T-helper 1 cell treated with Interleukin-12 subunit alpha and Interleukin-12 subunit beta and Interleukin-4 antibody, amounts not matched to agents 30 μg/mL and 1 μg/mL, for 36 hours (primary cell): ENCODE data around the gene SLC8A1.

Source experiments
- H3K27ac Mint-ChIP-seq: one replicate; pipeline ENCODE4 v1.8.0; 2021; ENCODE audit warnings: mild to moderate bottlenecking, mixed read lengths
- H3K27me3 Mint-ChIP-seq: one replicate; pipeline ENCODE4 v1.8.0; 2021; ENCODE audit warnings: low read depth, mixed read lengths
- H3K36me3 Mint-ChIP-seq: one replicate; pipeline ENCODE4 v1.8.0; 2021; ENCODE audit warnings: low read depth, mixed read lengths
- H3K4me1 Mint-ChIP-seq: one replicate; pipeline ENCODE4 v1.8.0; 2021; ENCODE audit warnings: low read depth, mixed read lengths
- H3K4me3 Mint-ChIP-seq: one replicate; pipeline ENCODE4 v1.8.0; 2021; ENCODE audit warnings: mild to moderate bottlenecking, moderate library complexity, mixed read lengths
- H3K9me3 Mint-ChIP-seq: one replicate; pipeline ENCODE4 v1.8.0; 2021; ENCODE audit warnings: mixed read lengths

Gene SLC8A1

DNA sequence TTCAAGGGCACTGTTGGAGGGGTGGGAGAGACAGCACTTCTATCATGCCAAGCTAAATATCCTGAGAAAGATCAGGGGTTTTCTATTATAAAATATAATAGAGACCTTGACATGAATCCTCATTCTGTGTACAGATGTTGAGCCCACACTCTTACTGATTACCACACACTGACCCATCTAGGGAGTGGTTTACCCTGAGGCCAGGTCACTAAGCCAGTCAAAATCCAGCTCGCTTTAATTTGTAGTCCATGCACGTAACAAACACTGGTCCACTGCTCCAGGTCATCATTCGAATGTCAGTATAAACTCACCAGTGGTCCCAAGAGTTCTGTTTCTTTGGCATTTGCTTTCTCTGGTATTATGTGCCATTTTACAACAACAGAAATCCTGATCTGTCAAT is 96.4 kb downstream of the SLC8A1 start:
- H3K9me3 Mint-ChIP-seq = no peaks in the 10 kb centered on the region
- no peaks in the 10 kb centered on the region for H3K4me1 Mint-ChIP-seq
- H3K4me3 Mint-ChIP-seq = no peak overlapping the region
- no peak overlapping the region for H3K27ac Mint-ChIP-seq
- H3K27me3 Mint-ChIP-seq = no peaks in the 10 kb centered on the region
- no peaks in the 10 kb centered on the region for H3K36me3 Mint-ChIP-seq

DNA sequence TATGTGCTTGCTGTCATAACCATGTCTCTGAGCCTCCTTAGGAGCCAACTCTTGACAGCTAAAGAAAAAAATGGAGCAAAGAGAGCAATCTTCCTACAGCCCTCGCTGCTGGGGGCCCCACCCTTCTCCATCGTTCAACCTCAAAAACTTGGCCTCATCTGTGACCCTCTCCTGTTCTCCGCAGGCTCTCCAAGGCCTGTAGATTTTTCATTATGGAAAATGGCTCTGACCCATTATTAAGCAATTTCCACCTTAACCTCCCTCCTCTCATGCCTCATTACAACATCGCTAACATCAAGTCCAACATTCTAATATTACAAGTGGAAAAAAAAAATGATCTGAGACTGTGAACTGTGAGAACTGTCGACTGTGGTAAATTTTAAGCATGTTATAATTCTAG is 98.7 kb downstream of the SLC8A1 start:
- Mint-ChIP-seq H3K36me3 (no peaks in the 10 kb centered on the region), H3K27ac (no peak overlapping the region), H3K27me3 (no peaks in the 10 kb centered on the region), H3K4me1 (no peaks in the 10 kb centered on the region), H3K4me3 (no peak overlapping the region), H3K9me3 (no peaks in the 10 kb centered on the region)

DNA sequence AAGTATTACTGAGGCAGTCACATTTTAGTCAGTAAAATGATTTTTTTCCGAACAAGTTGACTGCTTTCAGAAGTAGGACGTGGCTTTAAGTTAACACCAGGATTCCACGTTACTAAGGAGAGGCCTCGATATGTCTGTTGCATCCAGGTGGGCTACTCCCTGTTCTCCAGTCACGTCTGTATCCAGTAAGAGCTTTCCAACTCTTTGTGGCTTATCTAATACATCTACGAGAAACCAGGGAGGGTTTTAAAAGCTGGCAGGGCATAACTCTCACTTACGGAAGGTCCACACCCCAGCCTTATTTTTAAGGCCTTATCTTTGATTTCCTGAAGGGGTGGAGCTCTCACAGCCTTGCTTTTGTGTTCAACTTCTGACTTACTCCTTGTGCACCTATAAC is 99.2 kb downstream of the SLC8A1 start:
- Mint-ChIP-seq H3K4me3 (no peak overlapping the region), H3K4me1 (no peaks in the 10 kb centered on the region), H3K27ac (no peak overlapping the region), H3K27me3 (no peaks in the 10 kb centered on the region), H3K9me3 (no peaks in the 10 kb centered on the region), H3K36me3 (no peaks in the 10 kb centered on the region)

DNA sequence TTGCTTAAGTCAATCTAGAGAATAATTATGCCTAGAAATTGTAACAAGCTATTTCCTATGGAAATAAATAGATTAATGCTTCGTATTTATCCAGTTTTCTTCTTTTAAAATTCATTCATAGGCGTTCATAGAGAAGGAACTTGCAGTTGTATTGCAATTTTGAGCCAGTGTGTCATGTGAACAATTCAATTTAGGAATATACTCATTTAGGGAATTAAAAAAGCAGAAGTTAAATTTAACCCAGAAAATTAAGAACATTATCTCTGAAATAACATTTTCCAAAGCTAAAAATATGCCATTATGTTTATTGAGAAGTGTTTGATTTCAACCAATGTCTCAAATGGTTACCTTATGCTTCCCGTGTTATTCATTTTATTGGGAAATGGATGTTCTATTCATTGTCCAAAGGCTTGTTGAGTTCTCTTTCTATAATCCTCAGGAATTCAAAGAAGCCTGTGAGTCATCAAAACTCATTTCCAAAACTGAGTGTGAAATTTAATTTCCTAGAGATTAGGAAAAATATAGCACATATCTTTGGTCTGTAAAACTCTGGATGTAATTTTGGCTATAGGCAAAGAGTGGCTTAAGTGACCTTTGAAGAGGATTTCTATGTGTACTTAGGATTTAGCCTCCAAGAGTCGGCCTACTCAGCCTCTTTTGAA is 99.7 kb downstream of the SLC8A1 start:
- no peaks in the 10 kb centered on the region for H3K36me3 Mint-ChIP-seq
- no peak overlapping the region for H3K4me3 Mint-ChIP-seq
- H3K27ac Mint-ChIP-seq = no peak overlapping the region
- H3K4me1 Mint-ChIP-seq = no peaks in the 10 kb centered on the region
- H3K27me3 Mint-ChIP-seq = no peaks in the 10 kb centered on the region
- H3K9me3 Mint-ChIP-seq = no peaks in the 10 kb centered on the region

DNA sequence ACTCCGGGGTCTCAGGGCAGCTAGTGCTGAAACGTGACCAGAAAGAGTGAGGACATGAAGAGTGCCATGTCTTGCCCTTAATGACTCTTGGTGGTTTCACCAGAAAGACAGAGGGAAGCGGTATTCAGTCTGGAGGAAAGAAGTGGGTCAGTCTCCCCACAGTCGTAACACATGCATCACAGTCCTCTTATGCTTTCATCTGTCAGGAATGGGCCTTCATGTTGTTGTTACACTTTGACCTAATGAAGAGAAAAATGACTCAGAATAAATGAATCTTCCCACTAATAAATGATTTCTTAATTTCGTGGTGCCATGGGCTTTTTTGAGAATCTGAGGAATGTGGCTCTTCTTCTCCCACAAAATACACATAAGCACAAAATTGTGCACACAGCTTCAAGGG is 103.2 kb downstream of the SLC8A1 start:
- Mint-ChIP-seq H3K27me3 (no peaks in the 10 kb centered on the region), H3K4me1 (no peaks in the 10 kb centered on the region), H3K9me3 (no peaks in the 10 kb centered on the region), H3K27ac (no peak overlapping the region), H3K36me3 (no peaks in the 10 kb centered on the region), H3K4me3 (no peak overlapping the region)

DNA sequence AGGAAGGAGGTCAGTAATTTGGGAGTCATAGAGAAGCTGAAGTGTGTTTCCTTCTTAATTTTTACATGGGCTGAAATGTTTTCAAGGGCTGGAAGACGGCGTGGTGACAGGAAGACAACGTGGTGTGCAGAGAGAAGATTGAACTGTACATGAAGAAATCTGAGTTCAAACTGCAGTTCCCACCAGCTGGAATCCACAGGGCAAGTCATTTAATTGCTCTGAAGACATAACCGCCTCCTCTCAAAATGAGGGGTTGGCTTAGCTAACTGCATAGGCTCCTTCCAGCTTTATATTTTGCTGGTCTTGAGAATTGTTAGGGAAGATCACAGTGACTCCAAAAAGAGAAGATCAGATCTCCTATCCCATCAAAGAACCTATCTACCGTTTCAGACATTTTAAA is 103.9 kb downstream of the SLC8A1 start:
- Mint-ChIP-seq H3K27me3 (no peaks in the 10 kb centered on the region), H3K27ac (no peak overlapping the region), H3K4me1 (no peaks in the 10 kb centered on the region), H3K36me3 (no peaks in the 10 kb centered on the region), H3K4me3 (no peak overlapping the region), H3K9me3 (no peaks in the 10 kb centered on the region)

DNA sequence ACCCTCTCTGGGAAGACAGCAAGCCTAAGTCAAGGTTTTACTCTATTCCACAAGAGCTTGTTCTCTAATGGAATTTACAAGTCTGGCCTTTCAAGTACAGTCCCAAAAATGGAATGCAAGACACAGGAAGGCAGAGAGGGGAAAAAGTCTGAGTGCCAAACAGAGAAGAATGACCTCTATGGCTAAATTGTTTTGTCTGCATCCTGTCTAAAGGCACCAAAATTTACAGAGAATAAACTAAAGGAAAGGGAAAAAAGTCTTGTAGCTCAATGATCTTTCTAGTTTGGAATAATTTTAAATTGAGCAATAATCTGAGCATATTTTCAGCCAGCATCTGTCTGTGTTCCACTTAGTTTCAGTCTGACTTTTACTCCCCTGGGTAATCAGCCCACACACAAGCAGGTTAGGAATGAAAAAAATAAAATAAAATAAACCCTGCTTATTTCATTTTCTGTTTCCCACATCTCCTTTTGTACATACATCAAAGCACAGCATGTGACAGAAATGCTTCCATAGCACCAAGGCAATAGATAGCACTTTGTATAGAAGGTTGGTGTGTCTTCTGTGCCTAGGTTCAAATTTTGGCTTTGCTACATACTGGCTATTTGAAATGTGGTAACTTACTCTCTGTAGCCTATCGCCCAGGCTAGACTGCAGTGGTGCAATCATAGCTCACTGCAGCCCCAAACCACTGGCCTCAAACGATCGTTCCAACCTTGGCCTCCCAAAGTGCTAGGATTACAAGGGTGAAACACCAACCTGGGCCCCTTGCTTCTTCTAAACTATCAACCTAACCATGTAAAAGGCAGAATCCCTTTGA is 105.1 kb downstream of the SLC8A1 start:
- Mint-ChIP-seq H3K4me3 (no peak overlapping the region), H3K27me3 (no peaks in the 10 kb centered on the region), H3K9me3 (no peaks in the 10 kb centered on the region), H3K36me3 (no peaks in the 10 kb centered on the region), H3K4me1 (no peaks in the 10 kb centered on the region), H3K27ac (no peak overlapping the region)

DNA sequence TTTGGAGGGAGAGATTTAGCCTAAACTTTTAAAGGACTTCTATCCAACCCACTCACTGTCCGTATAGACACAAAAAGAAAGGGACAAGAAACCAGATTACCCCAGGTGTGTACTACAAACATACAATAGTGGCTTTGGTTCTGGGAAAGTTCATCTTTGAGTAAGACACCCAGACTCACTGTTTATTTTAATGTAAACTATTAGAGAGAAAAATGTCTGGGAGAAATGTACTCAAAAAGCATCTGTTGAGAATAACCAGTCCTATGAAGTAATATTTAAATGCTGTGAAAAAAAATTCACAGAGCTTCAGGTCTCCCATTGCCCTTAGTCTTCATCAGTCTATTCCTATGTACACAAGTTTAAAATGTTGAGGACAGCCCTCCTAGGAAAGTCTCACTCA is 107.5 kb downstream of the SLC8A1 start:
- H3K4me3 Mint-ChIP-seq = no peak overlapping the region
- H3K36me3 Mint-ChIP-seq = no peaks in the 10 kb centered on the region
- no peaks in the 10 kb centered on the region for H3K27me3 Mint-ChIP-seq

DNA sequence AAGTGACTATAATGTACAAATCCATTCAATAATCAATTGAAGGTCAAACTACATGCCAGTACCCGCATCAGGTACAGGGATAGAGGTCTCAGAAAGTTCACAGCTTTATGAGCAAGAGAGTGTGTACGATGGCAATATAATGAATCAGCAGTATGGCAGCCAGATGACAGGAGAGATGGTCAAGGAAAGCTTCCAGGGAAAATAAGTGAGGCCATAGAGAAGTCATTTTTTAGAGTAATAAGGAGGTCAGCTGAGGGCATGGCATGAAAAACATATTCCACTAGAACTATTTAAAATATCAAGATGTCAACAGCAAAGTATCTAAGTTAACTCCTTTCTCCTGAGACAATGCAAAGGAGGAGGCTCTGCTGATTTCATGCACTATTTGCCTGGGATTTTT is 108.0 kb downstream of the SLC8A1 start:
- Mint-ChIP-seq H3K36me3 (no peaks in the 10 kb centered on the region), H3K27me3 (no peaks in the 10 kb centered on the region), H3K9me3 (no peaks in the 10 kb centered on the region), H3K4me3 (no peak overlapping the region), H3K27ac (no peak overlapping the region), H3K4me1 (no peaks in the 10 kb centered on the region)

More for the DNA sequence above, 107.5 kb downstream of the SLC8A1 start:
- no peaks in the 10 kb centered on the region for H3K4me1 Mint-ChIP-seq
- no peaks in the 10 kb centered on the region for H3K9me3 Mint-ChIP-seq
- H3K27ac Mint-ChIP-seq = no peak overlapping the region

DNA sequence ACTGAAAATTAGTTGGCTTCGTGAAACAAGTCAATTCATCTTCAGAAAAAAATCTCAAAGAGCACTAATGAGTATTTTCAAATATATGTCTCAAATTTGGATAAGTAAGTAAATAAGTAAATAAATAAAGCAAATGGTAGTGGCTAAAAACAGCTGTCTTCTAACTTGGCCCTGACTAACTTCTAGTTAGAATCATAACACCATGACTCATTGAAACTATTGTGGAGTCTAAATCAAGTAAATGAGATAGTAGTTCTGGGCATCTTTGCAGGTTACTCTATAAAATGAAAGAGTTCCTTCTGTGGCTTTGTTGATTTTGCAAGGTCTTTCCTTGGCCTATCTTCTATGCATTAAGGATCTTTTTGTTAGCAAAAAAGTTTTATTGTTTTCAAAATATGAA is 110.7 kb downstream of the SLC8A1 start:
- H3K4me1 Mint-ChIP-seq = no peaks in the 10 kb centered on the region
- no peaks in the 10 kb centered on the region for H3K27me3 Mint-ChIP-seq
- H3K9me3 Mint-ChIP-seq = no peaks in the 10 kb centered on the region

DNA sequence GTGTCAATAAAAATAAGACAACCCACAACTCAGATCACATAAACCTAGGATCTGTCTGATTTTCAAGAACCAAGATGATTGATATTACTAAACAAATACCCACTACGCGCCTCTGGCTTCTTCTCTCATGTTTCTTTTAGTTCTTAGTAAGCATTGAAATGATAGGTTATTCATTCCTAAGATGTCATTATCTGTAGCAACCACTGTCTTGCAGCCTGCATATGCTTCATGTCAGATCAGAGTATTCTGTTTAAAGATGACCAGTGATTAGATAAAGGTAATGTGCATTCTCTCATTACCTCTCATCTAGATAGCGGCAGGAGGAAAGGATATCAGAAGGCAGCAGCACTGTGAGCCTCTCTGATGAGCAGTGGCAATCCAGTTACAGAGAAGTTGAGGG is 112.9 kb downstream of the SLC8A1 start:
- no peaks in the 10 kb centered on the region for H3K27me3 Mint-ChIP-seq
- no peaks in the 10 kb centered on the region for H3K4me1 Mint-ChIP-seq
- H3K9me3 Mint-ChIP-seq = no peaks in the 10 kb centered on the region
- no peak overlapping the region for H3K4me3 Mint-ChIP-seq
- no peaks in the 10 kb centered on the region for H3K36me3 Mint-ChIP-seq
- H3K27ac Mint-ChIP-seq = no peak overlapping the region

More for the DNA sequence above, 110.7 kb downstream of the SLC8A1 start:
- Mint-ChIP-seq H3K36me3 (no peaks in the 10 kb centered on the region), H3K27ac (no peak overlapping the region), H3K4me3 (no peak overlapping the region)

DNA sequence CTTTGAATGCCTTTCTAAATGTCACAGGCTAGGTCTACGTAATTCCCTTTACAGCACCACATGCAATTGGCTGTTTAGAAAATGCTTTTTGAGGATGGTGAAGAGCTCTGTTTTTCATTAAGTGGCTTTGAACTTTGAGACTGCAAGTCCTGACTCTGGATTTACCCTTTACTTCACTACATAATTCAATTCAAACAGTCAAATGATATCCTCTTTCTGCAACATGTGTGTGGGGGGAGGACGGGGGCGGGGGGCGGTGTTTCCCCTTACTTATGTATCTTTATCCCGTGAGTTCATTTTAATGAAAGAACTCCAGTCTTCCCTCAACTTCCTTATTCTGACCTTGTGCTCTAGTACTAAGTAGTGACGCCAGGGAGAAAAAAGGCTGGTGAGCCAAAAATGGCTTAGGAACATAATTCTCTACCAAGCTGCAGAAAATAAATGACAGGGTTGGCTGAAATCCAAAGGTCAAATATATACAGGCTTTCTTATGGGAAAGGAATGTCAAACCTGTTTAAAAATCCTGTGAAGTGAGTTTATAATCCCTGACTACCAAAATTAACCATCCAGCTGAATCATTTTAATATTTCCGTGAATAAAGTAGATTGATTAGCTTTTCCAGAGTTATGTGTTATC is 119.6 kb downstream of the SLC8A1 start:
- Mint-ChIP-seq H3K4me3 (no peak overlapping the region), H3K36me3 (no peaks in the 10 kb centered on the region), H3K4me1 (no peaks in the 10 kb centered on the region), H3K27ac (no peak overlapping the region), H3K27me3 (no peaks in the 10 kb centered on the region), H3K9me3 (no peaks in the 10 kb centered on the region)

DNA sequence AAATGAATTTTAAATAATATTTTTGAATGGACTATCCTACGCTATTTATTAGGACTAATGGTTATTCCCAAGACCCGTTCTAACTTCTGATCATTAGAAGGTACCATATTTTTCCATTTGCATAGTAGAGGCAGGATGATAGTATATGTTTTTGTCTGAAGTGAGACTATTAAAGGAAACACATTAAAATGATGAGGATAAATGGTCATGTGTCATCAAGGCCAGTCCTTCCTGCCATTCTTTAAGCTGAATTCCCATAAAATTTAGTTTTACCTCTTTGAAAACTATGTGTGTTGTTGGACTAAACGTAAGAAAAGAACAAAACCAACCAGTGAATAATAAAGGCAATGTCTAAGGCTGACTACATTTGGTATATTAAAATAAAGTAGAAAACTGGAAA is 121.8 kb downstream of the SLC8A1 start:
- Mint-ChIP-seq H3K27ac (no peak overlapping the region), H3K36me3 (no peaks in the 10 kb centered on the region), H3K4me3 (no peak overlapping the region), H3K4me1 (no peaks in the 10 kb centered on the region), H3K27me3 (no peaks in the 10 kb centered on the region), H3K9me3 (no peaks in the 10 kb centered on the region)

DNA sequence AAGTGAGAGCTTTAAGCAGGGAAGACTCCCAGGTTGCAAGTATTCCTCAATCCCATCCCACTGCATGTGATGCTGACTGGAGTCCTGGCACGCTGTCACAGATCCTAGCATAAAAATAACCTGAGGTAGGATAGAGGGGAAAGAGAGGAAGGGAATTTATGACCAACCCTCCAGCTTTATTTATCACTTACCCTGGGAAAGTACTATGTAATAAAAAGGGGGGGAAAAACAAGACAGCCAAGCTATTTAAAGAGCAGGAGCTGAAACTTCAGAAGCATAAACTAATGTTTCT is 122.2 kb downstream of the SLC8A1 start:
- Mint-ChIP-seq H3K36me3 (no peaks in the 10 kb centered on the region), H3K27ac (no peak overlapping the region), H3K4me1 (no peaks in the 10 kb centered on the region), H3K9me3 (no peaks in the 10 kb centered on the region), H3K4me3 (no peak overlapping the region), H3K27me3 (no peaks in the 10 kb centered on the region)

DNA sequence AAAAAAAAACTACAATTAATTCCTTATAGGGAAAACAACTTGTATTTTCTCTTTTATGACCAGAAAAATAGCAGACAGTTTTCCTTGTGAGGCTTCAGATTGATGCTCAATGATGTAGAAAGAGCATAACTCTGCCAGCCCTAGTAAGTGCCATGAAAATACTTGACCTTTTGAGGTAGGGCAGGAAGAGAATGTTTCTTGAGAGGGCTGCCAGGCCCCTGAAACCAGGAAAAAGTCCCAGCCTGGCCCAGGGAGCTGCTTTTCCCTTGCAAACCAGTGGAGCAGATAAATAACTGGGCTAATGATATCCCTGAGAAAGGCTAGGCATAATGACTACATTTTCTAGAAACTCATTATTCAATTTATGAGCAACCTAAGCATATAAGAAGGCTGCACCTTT is 126.8 kb downstream of the SLC8A1 start:
- no peak overlapping the region for H3K4me3 Mint-ChIP-seq
- no peaks in the 10 kb centered on the region for H3K36me3 Mint-ChIP-seq
- H3K27ac Mint-ChIP-seq = no peak overlapping the region
- no peaks in the 10 kb centered on the region for H3K4me1 Mint-ChIP-seq
- H3K9me3 Mint-ChIP-seq = no peaks in the 10 kb centered on the region
- no peaks in the 10 kb centered on the region for H3K27me3 Mint-ChIP-seq
